ENCODE results near the gene NCKAP5L.

DNA sequence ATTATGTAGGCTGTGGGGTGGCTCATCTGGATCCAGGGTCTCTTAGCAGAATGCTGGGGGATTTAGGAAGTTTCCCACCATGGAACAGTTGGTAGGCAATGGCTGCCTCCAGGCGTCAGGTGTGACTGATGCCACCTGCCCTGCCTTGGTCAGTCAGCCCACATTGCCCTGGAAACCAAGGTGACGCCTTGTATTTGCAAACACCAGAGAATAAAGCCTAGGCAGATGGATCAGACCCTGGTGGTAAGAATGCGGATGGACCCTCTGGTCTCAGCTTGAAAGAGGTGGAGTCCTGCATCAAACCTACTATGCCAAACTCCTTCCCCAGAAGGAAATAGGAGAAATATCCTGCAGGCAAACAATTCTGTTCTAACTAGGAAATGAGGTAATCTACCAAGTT, 38.2 kb downstream of the NCKAP5L start:
- TF ChIP-seq, protein P1, sequence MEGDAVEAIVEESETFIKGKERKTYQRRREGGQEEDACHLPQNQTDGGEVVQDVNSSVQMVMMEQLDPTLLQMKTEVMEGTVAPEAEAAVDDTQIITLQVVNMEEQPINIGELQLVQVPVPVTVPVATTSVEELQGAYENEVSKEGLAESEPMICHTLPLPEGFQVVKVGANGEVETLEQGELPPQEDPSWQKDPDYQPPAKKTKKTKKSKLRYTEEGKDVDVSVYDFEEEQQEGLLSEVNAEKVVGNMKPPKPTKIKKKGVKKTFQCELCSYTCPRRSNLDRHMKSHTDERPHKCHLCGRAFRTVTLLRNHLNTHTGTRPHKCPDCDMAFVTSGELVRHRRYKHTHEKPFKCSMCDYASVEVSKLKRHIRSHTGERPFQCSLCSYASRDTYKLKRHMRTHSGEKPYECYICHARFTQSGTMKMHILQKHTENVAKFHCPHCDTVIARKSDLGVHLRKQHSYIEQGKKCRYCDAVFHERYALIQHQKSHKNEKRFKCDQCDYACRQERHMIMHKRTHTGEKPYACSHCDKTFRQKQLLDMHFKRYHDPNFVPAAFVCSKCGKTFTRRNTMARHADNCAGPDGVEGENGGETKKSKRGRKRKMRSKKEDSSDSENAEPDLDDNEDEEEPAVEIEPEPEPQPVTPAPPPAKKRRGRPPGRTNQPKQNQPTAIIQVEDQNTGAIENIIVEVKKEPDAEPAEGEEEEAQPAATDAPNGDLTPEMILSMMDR (IDR thresholded peaks at IDR 0.05): no peak
- TF ChIP-seq POLR2A (IDR thresholded peaks at IDR 0.05; ENCODE audit: low read depth): no peak

Measured in esophagus muscularis mucosa (tissue), 3 donors.